Glomerular visceral epithelial cell (primary cell): Measurements from ENCODE around the gene GP2.
A peak's percentile ranks its signal among the peaks of the same experiment; 100 is the strongest.

Experiments used
- DNase-seq: peaks from one replicate; pipeline ENCODE4 v3.0.0-alpha.2; 2016; ENCODE audit errors: extremely low spot score

GP2 gene

GRCh38 chr16:20307240-20307671, 20.1 kb downstream of the GP2 start:
- DNase-seq, result no peak

- no peak for DNase-seq
These were observed 20.9 kb downstream of the GP2 start for GRCh38 chr16:20306401-20306800.

- no peak for DNase-seq
These were observed 24.3 kb downstream of the GP2 start for GRCh38 chr16:20303012-20303411.

DNA sequence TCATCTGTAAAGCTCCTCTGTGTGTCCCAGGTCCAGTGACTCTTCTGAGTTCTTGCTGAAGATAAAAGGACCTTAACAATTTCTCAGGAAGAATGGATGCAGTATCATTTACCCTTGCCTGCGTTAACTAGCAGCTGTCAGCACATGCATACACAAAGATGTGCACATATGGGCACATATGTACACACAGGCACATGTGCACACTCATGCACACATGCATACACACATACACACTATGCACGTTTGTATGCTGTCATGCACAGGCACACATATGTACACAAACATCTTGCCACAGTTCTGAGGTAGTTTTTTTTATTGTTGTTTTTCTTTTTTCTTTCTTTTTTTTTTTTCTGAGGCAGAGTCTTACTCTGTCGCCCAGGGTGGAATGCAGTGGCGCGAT, 24.9 kb downstream of the GP2 start:
- no peak for DNase-seq

DNA sequence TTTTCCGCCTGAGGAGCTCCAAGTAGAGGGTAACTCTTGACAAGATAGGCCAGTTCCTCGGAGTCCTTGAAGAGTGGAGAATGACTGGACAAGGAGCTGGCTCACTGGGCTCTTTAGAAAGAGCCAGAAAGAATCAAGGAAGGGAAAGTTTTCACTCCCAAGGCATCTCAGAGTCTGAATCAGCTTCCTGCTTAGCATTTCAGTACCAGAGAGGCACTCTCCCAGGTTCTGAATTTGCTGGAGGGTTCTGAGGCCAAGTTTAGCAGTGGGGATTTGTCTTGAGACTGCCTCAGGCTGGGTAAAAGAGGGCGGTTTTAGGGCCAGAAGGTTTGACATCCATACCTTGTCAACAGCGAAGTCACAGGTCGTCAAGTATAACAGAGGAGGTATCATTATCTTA, 25.5 kb downstream of the GP2 start:
- DNase-seq, result no peak

- DNase-seq, result peak; percentile 46
These were observed 26.8 kb downstream of the GP2 start for GRCh38 chr16:20300312-20301097.

DNA sequence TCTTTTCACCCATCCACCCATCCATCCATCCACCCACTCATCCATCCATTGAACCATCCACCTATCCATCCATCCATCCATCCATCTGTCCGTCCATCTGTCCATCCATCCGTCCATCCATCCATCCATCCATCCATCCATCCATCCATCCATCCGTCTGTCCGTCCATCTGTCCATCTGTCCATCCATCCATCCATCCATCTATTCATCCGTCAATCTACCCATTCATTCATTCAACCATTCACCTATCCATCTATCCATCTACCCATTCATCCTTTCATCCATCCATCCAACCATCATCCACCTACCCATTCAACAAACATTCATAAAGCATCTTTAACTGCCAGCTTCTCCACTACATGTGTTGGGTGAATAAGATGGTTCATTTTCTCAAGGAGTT, 28.9 kb downstream of the GP2 start:
- no peak for DNase-seq

DNA sequence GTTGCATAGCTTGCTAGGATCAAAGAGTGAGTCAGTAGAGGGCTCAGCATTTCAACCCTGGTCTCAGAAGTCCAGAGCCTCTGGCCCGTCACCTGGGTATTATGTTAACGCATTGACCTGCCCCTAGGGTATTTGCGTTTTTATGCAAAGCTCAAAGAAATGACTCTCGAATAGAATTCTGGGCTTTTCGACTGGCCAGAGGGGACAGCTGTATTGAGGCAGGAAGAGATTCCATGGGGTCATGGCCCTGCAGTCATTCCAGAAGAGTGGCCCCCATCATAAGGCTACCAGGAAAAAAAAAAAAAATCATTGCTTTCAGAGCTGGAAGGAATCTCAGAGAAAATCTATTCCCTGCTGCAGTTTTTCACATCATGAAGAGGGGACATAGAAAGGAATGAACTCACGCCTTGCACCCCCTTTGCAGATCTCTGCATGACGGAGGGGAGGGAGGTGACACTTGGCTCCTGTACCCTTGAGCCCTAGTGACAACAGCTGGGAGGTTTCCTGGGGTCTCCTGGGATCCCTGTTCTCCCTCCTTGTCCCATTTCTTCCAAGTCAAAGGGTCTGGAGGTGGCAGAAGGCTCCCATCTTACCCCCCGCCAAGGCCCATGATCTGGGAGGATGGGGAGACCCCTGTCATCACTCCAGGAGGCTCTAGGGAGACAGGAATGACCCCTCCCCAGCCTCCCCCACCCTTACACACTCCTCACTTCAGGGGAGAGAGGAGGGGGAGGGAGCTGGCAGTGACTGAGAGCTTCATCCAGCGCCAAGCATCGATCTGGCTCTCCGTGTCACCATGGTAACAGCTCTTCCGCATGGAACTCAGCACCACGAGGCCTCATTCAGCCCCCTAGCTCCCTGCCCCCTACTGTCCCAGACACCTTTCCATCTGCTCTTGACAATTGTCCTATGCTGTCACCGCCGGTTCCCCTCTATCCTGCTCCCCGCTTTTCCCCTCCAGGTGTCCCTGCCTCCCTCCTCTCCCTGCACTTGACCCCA, 35.8 kb downstream of the GP2 start:
- no peak for DNase-seq

GRCh38 chr16:20289571-20289970, 37.7 kb downstream of the GP2 start:
- no peak for DNase-seq

DNA sequence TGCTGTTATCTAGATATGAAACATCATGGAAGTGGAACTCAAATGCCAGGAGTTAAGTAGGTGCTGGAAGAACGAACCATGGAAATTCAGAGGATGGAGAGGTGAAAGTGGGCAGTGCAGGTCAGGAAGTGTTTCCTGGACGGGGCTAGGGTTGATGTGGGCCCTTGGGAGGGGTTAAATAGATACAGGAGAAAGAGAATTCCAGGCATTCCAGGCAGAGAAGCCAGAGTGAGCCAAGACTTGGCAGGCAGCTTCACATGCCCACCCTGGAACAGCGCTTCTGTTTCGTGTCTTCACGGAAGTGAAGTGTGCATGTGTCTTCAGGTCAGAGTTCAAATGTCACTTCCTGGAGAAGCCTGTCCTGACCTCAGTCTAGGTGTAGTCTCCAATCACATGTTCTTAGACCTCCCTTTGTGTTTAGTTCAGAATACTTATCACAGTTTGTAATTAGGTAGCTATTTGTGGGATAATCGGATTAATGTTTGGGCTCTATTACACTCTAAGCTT, 41.3 kb downstream of the GP2 start:
- DNase-seq, result no peak

DNA sequence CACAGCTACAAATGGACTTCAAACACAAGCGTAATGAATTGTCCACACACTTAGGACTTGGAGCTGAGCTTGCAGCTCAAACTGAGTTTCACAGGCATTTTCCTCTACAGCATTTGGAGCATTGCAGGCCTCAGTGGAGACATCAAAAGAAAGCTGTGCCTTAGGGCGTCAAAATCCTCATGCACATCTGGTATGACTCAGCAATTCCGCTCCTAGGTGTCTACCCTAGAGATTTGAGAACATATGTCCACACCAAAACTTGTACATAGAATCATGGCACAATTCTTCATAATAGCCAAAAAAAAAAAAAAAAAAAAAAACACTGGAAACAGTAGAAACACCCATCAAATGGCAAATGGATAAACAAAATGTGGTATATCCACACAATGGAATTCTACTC, 47.1 kb downstream of the GP2 start:
- DNase-seq, result no peak

DNA sequence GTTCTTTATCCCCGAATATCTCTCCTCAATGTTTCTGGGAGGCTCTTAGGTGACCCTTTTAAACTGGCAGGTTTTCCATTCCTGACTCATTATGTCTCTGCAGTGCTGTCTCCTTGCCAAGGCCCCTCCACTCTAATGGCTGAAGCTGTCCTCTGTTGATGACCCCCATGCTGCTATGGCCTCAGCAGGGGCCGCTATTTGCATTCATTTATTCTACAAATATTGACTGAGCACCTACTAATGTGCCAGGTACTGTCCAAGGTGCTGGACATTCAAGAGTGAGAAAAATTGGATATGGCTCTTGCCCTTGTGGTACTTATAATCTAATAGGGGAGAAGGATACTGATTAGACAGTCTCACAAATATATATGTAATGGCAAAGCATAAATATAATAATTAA, 55.4 kb downstream of the GP2 start:
- no peak for DNase-seq

DNA sequence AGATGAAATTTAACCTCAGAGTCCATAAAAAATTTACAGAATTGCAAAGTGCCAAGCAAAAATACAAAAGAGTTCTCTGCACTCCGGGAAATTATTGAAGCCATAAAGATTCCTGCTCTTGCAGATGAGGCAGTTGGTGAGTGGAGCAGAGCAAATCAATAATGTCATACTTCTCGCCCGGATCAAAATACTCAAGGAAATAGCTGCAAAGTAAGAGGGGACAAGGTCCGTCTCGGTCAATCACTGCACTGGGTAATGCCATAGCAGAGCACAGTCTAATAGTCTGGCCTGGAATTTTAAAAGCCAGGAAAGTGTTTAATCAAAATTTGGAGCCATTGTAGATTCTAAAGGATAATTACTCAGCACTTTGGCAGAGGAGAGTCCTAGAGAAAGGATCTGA, 58.9 kb downstream of the GP2 start:
- DNase-seq, result no peak

DNA sequence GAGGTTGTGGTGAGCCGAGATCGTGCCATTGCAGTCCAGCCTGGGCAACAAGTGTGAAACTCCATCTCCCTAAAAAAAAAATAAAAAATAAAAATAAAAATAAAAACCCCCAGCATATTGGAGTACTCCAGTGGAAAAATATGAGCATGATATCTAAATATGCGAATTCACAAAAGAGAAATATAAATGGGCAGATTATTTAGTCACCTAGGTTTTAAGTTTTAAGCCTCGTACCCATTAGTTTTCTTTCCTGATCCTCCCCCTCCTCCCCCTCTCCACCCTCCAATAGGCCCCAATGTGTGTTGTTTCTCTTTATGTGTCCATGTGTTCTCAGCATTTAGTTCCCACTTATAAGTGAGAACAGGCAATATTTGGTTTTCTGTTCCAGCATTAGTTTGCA, 62.3 kb downstream of the GP2 start:
- DNase-seq, result no peak

DNA sequence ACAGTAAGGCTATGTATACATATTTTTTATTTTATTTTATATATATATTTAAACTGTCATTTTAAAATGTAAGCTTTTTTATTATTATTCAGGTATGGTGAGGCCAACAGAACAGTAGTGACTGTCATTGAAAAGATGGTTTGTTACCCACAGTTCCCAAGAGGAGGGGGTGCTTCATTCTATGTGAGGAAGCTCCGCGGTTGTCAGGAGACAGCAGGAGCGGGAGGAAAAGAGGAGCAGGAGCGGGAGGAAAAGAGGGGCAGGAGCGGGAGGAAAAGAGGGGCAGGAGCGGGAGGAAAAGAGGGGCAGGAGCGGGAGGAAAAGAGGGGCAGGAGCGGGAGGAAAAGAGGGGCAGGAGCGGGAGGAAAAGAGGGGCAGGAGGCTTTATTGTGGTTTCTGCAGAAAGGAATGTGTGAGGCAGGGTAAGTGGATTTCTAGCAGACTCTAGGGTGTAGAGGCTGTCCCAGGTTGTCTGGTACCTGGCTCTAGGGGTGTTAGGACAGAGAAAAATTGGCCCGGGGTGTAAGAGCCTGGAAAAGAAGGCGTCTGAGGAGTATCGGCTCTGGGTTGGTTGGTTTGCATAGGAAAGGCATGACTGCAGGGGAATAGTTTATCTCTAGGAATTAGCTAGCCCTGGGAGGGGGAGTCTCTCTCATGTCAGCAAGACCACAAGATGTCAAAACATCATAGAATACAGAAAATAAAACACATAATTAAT, 64.0 kb downstream of the GP2 start:
- no peak for DNase-seq

DNA sequence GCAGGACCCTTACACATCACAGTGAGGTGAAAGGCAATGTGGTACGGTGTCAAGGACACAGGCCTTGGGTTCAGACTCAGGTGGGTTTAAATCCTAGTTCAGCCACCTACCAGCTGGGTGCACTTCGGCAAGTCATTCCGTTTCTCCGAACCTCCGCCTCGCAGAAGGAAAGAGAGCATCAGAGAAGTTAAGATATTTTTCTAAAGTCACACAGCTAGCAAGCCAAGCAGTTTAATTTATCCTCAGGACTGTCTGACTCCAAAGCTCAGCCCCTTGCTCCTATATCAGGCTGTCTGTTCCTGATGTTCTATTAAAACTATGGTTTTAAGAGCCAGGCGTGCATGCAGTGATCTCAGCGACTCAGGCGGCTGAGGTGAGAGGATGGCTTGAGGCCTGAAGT, 65.1 kb downstream of the GP2 start:
- no peak for DNase-seq

GRCh38 chr16:20260215-20261009, 66.9 kb downstream of the GP2 start:
- no peak for DNase-seq
